HG03159 (cell line): Measurements from ENCODE around the gene B3GNT7.
"Not testable (repeated sequence)": the region's sequence is repeated elsewhere in the genome, so short reads cannot be mapped to it uniquely, and the experiment has no call there.

ENCODE experiments used
- ATAC-seq: cut with Tn5 transposase; IDR thresholded peaks from one replicate; pipeline ENCODE4 v1.9.1; 2021; ENCODE audit warnings: mild to moderate bottlenecking, moderate library complexity; ENCODE audit not compliant: unreplicated experiment

The B3GNT7 gene

DNA sequence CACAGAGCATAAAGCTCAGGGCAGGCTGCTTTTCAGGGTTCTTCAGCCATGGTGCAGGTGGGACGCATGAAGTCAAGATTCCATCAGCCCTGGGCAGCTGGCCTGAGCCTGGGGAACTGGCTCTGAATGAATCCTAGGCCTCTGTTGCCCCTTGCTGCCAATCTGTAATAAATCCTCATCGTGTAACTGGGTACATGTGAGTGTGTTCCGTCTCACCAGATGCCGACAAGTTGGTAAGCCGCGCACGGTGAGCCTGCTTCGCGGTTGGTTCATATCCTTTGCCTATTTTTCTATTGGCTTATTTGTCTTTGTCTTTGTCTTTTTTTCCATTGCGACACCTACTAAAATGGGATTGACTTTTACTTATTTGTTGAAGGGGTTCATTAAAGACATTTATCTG, 27.7 kb downstream of the B3GNT7 start:
- no peak for ATAC-seq

DNA sequence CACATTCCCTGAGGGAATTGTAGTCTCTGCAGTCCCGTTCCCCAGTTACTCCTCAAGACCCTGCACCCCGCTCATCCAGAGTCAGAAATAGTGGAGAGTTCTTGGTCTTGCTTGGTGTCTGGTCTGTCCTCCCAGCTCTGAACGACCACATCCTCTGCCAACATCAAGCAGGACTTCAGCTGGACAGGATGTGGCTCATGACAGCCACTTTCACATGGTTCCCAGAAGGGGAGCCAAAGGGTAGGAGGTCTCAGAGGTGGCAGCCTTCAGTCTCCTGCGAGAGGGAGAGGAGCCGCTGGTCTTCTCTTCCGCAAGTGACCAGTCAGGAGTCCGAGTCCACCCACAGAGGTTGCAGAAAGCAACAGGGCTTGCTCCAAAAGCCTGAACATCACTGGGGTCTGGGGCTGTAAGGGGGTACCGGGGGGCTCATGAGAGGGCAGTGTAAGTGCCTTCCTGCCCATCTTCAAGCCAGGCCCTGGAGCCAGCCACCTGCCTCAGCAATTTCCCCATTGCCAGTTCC, 29.8 kb downstream of the B3GNT7 start:
- no peak for ATAC-seq

DNA sequence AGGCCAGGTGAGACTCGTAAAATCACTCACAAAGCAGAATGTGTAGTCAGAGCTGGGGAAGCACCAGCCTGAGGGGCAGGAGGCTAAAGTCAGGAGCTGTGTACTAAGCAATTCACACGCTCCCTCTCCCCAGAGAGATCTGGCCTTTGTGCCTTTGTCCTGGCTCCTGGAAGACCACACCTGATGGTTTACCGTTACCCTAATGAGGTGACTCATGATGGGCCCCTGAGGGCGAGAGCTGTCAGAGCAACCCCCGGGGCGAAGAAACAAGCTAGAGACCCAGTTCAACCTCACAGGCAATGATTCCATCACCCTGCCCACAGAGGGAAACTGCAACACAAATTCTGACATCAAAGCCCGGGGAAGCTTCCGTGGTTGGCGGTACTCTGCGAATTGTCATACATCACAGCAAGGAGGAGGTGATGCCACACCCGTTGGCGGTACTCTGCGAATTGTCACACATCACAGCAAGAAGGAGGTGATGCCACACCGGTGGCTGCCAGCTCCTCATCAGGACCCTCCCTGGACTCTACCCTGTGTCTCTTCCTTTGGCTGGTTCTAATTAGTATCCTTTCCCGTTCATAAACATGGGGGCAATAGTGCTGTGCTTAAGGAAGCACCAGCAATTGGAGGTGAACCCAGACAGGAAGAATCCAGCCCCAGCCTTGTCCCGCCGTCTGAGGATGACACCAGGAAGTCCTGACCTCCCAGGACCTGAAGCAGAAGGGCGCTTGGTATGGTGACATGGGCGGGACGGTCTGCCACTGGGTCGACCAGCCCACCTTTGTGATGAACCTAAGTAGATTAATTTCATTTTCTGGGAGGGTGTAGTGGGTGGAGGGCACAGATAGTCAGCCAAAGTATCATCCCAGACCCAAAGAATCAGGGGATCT, 30.5 kb downstream of the B3GNT7 start:
- no peak for ATAC-seq

DNA sequence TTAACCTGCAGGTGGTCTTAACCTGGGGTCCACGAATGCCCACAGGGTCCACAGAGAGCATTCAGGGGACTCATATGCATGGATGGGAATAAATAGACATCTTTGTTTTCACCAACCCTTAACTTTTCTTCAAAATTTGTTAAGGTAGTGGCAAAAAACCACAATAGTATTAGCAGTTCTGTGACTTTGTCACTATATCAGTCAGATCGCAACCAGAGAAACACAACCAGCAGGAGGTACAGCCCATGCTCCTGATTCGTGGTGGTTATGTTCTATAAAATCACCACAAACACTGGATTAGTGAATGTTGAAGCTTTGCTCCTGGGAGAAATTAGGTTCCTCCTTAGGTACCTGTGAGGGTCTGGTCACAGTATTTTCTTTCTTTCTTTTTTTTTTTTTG, 31.6 kb downstream of the B3GNT7 start:
- no peak for ATAC-seq

DNA sequence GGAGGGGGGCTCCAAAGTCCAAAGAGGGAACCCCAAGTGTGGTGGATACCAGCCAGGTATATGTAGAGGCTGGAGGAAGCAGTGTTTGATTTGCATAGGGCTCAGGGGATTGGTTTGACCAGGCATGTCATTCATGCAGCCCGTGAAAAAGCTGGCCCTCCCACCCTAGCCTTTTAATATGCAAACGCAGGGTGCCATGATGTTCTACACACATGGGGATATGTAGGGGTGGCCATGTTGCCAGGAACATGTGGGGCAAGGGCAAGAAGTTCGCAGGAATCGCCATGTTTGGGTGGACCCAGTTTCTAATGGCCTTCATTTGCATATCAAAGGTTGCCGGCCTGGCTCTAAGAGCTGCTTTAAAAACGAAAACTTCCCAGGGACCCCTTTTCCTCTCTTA, 33.6 kb downstream of the B3GNT7 start:
- ATAC-seq: no peak

DNA sequence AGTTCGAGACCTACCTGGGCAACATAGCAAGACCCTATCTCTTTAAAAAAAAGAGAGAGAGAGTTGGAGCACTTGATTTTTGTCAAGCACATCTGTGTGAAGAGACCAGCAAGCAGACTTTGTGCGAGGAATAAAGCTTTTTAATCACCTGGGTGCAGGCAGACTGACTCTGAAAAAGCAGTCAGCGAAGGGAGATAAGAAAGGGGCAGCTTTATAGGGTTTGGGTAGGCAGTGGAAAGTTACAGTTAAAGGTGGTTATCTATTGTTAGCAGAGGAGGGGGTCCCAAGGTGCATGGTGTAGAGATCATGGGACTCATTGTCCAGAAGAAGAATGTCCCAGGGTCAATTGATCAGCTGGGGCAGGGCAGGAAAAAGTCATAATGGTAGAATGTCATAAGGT, 34.4 kb downstream of the B3GNT7 start:
- ATAC-seq: no peak

DNA sequence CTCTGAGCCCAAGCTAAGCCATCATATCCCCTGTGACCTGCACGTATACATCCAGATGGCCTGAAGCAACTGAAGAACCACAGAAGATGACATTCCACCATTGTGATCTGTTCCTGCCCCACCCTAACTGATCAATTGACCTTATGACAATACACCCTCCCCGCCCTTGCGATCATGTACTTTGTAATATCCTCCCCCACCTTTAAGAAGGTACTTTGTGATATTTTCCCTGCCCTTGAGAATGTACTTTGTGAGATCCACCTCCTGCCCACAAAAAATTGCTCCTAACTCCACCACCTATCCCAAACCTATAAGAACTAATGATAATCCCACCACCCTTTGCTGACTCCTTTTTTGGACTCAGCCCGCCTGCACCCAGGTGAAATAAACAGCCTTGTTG, 34.9 kb downstream of the B3GNT7 start:
- not testable (repeated sequence) for ATAC-seq

DNA sequence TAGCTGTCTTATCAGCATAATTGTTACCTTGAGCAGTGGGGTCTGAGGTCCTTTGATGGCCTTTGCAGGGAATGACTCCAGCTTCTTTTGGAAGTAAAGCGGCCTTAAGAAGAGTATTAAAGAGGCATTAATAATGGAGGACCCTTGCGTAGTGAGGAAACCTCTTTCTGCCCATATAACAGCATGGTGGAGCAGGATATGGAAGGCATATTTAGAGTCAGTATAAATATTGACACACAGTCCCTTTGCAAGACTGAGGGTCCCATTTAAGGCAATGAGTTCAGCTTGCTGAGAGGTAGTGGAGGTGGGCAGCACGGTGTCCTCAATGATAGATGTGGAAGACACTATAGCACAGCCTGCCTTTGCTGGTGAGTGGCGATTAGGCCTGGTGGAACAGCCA, 36.1 kb downstream of the B3GNT7 start:
- no peak for ATAC-seq

DNA sequence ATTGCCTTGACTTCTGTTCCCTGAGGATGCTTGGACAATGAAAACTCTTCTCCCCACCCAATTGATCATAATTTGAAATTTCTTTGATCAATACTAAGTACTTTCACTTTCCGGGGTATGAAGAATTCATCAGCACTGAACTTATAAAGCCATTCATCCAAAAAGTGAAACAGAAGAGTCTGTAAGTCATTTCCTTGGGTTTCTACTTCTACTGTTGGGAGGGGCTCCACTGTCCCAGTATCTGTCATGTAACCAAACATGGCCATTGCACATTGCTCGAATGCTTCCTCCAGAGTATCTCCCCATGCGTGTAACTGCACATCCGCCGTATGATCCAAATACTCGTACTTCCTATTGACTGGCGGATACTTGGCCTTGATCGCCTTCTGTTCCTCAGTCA, 38.5 kb downstream of the B3GNT7 start:
- no peak for ATAC-seq

DNA sequence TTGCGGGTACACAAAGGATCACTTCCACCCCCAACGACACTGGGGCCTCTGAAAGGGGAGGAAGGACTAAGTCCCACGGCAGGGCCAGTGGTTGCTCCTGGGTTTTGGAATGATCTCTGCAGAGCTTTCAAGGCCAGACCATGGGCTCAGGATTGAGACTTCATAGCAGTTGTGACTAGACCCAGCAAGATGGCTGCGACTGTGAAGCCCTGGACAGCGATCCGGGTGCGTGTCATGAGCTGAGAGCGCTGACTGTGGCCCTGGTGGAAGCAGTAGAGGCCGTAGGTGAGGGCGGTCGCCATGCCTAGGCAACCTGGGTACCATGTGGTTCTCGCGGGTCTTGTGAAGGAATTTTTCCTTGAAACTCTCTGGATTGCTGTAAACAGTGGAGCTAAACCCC, 41.4 kb downstream of the B3GNT7 start:
- ATAC-seq: no peak

DNA sequence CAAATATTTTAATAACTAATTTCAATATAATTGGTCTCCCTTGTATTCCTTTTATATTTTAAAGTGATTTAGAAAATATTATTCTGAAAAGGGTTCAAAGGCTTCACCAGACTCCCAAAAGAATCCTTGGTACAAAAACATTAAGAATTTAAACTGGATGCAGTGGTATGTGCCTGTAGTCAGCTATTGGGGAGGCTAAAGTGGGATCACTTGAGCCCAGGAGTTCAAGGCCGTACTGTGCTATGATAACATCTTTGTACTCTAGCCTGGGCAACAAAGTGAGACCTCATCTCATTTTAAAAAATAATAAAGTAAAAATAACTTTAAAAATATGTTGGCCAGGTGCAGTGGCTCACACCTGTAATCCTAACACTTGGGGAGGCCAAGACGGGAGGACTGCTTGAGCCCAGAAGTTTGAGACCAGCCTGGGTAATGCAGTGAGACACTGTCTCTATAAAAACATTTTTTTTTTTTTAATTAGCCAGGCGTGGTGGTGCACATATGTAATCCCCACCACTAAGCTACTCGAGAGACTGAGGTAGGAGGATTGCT, 54.1 kb downstream of the B3GNT7 start:
- no peak for ATAC-seq

DNA sequence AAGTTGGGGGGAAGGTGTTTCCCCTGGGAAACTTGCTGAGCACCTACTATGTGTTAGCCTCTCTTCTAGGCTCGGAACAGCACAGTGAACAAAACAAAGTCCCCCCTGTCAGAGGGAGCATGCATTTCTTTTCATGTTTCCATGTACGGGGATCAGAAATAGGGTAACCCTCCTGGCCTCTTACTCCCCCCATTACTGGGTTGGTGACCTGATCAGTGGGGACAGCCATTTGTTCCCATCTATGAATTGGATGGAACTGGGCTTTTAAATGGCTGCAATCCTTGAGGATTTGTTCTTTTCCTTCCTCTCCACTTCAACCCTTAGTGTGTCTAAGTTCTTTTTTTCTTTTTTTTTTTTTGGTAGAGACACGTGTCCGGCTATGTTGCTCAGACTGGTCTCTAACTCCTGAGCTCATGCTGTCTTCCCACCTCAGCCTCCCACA, 55.1 kb downstream of the B3GNT7 start:
- ATAC-seq: no peak
